Fibroblast of lung (primary cell): ENCODE measurements around the gene GDF7. TPM values are rescaled to one million over a fixed set of nuclear protein-coding genes. Genes with fewer than 3 reads are reported as not detected.

ENCODE experiments used
- DNase-seq, 2 donors: peaks; one replicate each; pipeline versions ENCODE4 v3.0.0 to v3.0.0-alpha.2; 2010; ENCODE audit warnings: low read depth in 2 of 2
- H2AFZ ChIP-seq: 2 replicates; pipeline ENCODE4 v1.5.1; 2012; ENCODE audit warnings: low read length, control low read depth, inconsistent platforms
- H3K27ac ChIP-seq: 2 replicates; pipeline ENCODE4 v1.5.1; 2011; ENCODE audit warnings: low read length, control low read depth; ENCODE audit not compliant: insufficient read depth
- H3K27me3 ChIP-seq: 2 replicates; pipeline ENCODE4 v1.5.1; 2011; ENCODE audit warnings: mild to moderate bottlenecking, low read length; ENCODE audit not compliant: control insufficient read depth, insufficient read depth
- H3K36me3 ChIP-seq: 2 replicates; pipeline ENCODE4 v1.5.1; 2011; ENCODE audit warnings: low read length; ENCODE audit not compliant: control insufficient read depth, insufficient read depth
- H3K4me1 ChIP-seq: 2 replicates; pipeline ENCODE4 v1.5.1; 2011; ENCODE audit warnings: low read length; ENCODE audit not compliant: control insufficient read depth, insufficient read depth; ENCODE audit errors: extremely low read depth
- H3K4me2 ChIP-seq: 2 replicates; pipeline ENCODE4 v1.5.1; 2011; ENCODE audit warnings: low read length, control low read depth; ENCODE audit not compliant: insufficient read depth; ENCODE audit errors: extremely low read depth
- H3K4me3 ChIP-seq, 4 experiments: fragments of 200-600 bp in 1 of 4; sonication (generic) in 1 of 4; replicated peaks in 1 of 4; 2 replicates each; pipeline ENCODE4 v1.5.1; 2011 to 2016; ENCODE audit warnings: low read length in 4 of 4, low read depth in 3 of 4, mild to moderate bottlenecking in 3 of 4, control low read depth in 2 of 4, inconsistent platforms in 1 of 4, mixed read lengths in 1 of 4; ENCODE audit not compliant: insufficient read depth in 1 of 4; ENCODE audit errors: control extremely low read depth in 1 of 4
- H3K79me2 ChIP-seq: 2 replicates; pipeline ENCODE4 v1.5.1; 2012; ENCODE audit warnings: mild to moderate bottlenecking, low read length, inconsistent platforms; ENCODE audit not compliant: control insufficient read depth, insufficient read depth
- H3K9ac ChIP-seq: 2 replicates; pipeline ENCODE4 v1.5.1; 2011; ENCODE audit warnings: mild to moderate bottlenecking, low read length, control low read depth; ENCODE audit not compliant: insufficient read depth
- H3K9me3 ChIP-seq: 2 replicates; pipeline ENCODE4 v1.5.1; 2012; ENCODE audit warnings: low read depth, low read length; ENCODE audit not compliant: control insufficient read depth, insufficient read depth
- H4K20me1 ChIP-seq: 2 replicates; pipeline ENCODE4 v1.5.1; 2011; ENCODE audit warnings: low read length; ENCODE audit not compliant: control insufficient read depth, insufficient read depth; ENCODE audit errors: extremely low read depth
- EZH2 ChIP-seq: IDR thresholded peaks from 2 replicates; pipeline ENCODE4 v1.5.1; 2012; ENCODE audit warnings: low read length, control low read depth, mild to moderate bottlenecking; ENCODE audit errors: missing control alignments
- polyA plus RNA-seq, 2 donors: library from polyadenylated mRNA; depleted of rRNA in 1 of 2; stranded (reverse) in 1 of 2; unstranded in 1 of 2; fragments of >200 nt; gene quantifications; 2 replicates each; pipeline ENCODE4 v1.2.1, GENCODE V29; 2011 to 2012; ENCODE audit warnings: missing spikeins in 1 of 2
- total RNA-seq: library from RNA; depleted of rRNA; stranded (reverse); fragments of >200 nt; gene quantifications from 2 replicates; pipeline ENCODE4 v1.2.1, GENCODE V29; 2014
- TF ChIP-seq, protein P1 (sequence below), 2 donors: IDR thresholded peaks in 1 of 2; conservative IDR thresholded peaks in 1 of 2; 1 replicate in 1 of 2; 2 replicates in 1 of 2; pipeline ENCODE4 v1.5.1; 2011 to 2012; ENCODE audit warnings: low read length in 2 of 2, control low read depth in 1 of 2, inconsistent platforms in 1 of 2, low read depth in 1 of 2, mild to moderate bottlenecking in 1 of 2

Gene GDF7
- total and polyA plus RNA-seq, 2 donors (not counting 1 experiment from before 2014, with no cell fraction given): 0.33 TPM; not detected in 1

DNA sequence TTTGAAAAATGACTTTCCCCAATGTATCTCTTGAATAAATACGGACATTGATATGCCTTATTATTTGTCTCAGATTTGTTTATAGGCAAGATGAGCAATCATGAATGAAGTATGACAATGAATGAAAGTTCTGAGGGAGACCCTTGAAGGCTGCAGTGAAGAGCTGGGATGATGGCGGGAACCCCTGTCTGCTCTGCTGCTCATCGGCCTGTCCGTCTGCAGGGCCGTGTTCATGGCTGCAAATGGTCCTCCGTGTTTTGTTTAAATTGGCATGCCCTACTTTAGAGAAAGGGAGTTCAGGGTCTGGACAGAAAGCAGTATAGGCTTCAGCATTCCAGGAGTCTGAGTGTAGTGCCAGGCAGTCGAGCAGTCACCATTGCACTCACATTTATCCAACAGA lies 14.8 kb upstream of the GDF7 start:
- no peaks in the 10 kb centered on the region for H4K20me1 ChIP-seq
- H3K4me2 ChIP-seq: no peak overlapping the region
- H3K4me1 ChIP-seq: peaks cover 9% of the 10 kb centered on the region
- H3K36me3 ChIP-seq: no peaks in the 10 kb centered on the region
- DNase-seq: no peak
- no peaks in the 10 kb centered on the region for H3K9me3 ChIP-seq
- TF ChIP-seq, protein P1, sequence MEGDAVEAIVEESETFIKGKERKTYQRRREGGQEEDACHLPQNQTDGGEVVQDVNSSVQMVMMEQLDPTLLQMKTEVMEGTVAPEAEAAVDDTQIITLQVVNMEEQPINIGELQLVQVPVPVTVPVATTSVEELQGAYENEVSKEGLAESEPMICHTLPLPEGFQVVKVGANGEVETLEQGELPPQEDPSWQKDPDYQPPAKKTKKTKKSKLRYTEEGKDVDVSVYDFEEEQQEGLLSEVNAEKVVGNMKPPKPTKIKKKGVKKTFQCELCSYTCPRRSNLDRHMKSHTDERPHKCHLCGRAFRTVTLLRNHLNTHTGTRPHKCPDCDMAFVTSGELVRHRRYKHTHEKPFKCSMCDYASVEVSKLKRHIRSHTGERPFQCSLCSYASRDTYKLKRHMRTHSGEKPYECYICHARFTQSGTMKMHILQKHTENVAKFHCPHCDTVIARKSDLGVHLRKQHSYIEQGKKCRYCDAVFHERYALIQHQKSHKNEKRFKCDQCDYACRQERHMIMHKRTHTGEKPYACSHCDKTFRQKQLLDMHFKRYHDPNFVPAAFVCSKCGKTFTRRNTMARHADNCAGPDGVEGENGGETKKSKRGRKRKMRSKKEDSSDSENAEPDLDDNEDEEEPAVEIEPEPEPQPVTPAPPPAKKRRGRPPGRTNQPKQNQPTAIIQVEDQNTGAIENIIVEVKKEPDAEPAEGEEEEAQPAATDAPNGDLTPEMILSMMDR (conservative IDR thresholded peaks at IDR 0.05 in 1 of 2, IDR thresholded peaks at IDR 0.05 in 1 of 2; ENCODE audit: low read depth in 1 of 2, low read length in 2 of 2): no peak
- TF ChIP-seq EZH2: no peak
- H3K79me2 ChIP-seq: peaks cover 23% of the 10 kb centered on the region
- H3K27ac ChIP-seq: no peak overlapping the region
- H3K4me3 ChIP-seq: no peak overlapping the region
- no peak overlapping the region for H2AFZ ChIP-seq
- peaks cover 14% of the 10 kb centered on the region for H3K27me3 ChIP-seq
- no peak overlapping the region for H3K9ac ChIP-seq

DNA sequence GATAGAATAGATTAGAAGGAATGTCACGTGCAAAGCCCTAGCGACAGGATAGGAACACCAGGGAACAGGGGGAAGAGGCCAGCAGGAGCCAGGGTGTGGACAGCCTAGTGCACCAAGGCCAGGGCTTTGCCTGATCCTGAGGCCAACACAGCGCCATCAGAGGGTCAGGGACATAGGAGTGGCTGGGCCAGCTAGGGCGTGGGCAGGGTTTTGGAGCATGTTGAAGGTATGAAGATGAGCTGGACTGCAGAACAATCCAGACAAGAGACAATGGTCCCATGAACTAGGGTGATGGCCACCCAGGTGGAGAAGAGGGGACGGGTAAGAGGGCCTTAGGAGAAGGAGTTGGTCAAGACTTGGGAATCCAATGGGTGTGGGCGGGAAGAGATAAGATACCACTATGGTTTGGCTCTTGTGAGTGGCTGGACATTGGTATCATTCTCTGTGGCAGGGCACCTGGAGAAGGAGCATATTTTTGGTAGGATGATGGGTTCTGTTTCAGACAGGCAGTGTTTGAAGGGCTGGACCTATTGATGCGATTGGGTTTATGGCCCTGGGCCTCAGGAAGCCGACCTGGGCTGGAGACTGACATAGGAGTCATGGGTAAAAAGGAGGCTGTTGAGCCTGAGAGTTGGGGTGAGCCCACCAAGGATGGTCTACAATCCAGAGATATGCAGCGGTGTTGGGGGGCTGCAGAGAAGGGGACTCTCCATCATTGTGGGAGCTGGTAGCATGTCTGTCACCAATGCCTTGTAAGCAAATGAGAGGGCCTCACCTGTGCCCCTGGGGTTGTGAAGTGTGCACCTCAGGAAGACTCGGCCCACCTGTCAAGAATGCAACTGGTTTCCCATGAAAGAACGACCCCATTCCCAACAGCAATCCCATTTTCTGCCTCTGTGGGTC lies 14.0 kb upstream of the GDF7 start:
- no peak overlapping the region for H2AFZ ChIP-seq
- H3K36me3 ChIP-seq: no peaks in the 10 kb centered on the region
- H3K27me3 ChIP-seq: peaks cover 17% of the 10 kb centered on the region
- no peaks in the 10 kb centered on the region for H4K20me1 ChIP-seq
- H3K9ac ChIP-seq: no peak overlapping the region
- peaks cover 9% of the 10 kb centered on the region for H3K4me1 ChIP-seq
- H3K4me2 ChIP-seq: no peak overlapping the region
- TF ChIP-seq, protein P1 (conservative IDR thresholded peaks at IDR 0.05 in 1 of 2, IDR thresholded peaks at IDR 0.05 in 1 of 2; ENCODE audit: low read depth in 1 of 2, low read length in 2 of 2): no peak
- no peak for TF ChIP-seq EZH2
- DNase-seq: no peak
- no peak overlapping the region for H3K27ac ChIP-seq
- no peaks in the 10 kb centered on the region for H3K9me3 ChIP-seq
- no peak overlapping the region for H3K4me3 ChIP-seq
- H3K79me2 ChIP-seq: peaks cover 19% of the 10 kb centered on the region

DNA sequence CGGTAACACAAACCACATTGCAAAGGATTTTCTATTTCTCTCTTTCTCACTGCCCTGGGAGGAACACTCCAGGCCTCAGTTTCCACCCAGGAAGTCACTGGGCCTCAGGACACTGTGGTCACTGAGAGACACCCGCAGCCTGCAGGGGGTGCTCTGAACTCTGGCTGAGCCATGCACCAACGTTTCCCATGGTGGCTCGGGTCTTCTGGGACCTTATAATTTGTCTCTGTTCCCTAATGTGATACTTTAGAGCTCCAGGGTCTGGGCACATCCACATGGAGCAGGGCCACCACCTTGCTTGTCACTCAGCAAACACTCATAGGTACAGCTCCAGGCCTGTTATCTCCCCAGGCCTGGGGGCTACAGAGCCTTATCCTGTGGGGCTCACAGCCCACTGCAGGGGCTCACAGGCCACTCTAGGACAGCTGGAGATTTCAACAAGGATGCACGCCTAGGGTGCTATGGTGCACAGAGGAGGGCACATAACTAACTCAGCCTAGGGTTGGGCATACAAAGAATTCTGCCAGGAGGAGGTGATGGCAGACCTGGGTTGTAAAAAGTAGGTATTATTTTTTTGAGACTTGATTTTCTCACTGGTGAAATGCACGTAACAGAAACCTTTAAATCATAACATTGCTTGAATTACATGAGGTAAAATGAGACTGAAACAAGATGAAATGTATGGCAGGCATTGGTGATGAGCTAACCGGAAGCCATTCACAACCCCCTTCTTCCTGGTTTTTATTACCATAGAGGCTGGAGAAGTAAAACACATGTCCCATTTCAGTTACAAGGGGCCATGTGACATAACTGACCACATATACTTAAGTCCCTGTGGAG lies 13.0 kb upstream of the GDF7 start:
- Histone ChIP-seq H3K27me3 (peaks cover 18% of the 10 kb centered on the region), H3K4me3 (no peak overlapping the region), H3K36me3 (no peaks in the 10 kb centered on the region), H2AFZ (no peak overlapping the region), H3K27ac (no peak overlapping the region), H3K79me2 (peaks cover 14% of the 10 kb centered on the region), H3K9ac (no peak overlapping the region), H3K9me3 (no peaks in the 10 kb centered on the region), H4K20me1 (no peaks in the 10 kb centered on the region), H3K4me2 (no peak overlapping the region), H3K4me1 (peaks cover 9% of the 10 kb centered on the region)
- DNase-seq: no peak
- TF ChIP-seq, protein P1 (conservative IDR thresholded peaks at IDR 0.05 in 1 of 2, IDR thresholded peaks at IDR 0.05 in 1 of 2; ENCODE audit: low read depth in 1 of 2, low read length in 2 of 2): no peak
- TF ChIP-seq EZH2: no peak
